HL-60 (cell line): ENCODE results near the gene BLOC1S2.

Experiments used
- DNase-seq, 2 experiments: peaks; one replicate each; pipeline ENCODE4 v3.0.0-alpha.2; 2010 to 2020; ENCODE audit warnings: low read depth in 1 of 2, low spot score in 1 of 2
- H3K27ac ChIP-seq: fragments of 250-450 bp; sonication (Bioruptor Pico); replicated peaks from 2 replicates; pipeline ENCODE4 v1.5.1; 2020; ENCODE audit warnings: mild to moderate bottlenecking, moderate library complexity
- H3K27me3 ChIP-seq: fragments of 250-450 bp; sonication (Bioruptor Pico); 2 replicates; pipeline ENCODE4 v1.5.1; 2021; ENCODE audit warnings: mild to moderate bottlenecking, moderate library complexity; ENCODE audit not compliant: insufficient read depth, poor library complexity, severe bottlenecking
- H3K4me3 ChIP-seq: replicated peaks from 2 replicates; pipeline ENCODE4 v1.5.1; 2011; ENCODE audit warnings: mild to moderate bottlenecking, control low read depth, low read length; ENCODE audit not compliant: insufficient read depth
- GABPA ChIP-seq: IDR thresholded peaks from 2 replicates; pipeline ENCODE4 v1.6.1; 2012; ENCODE audit warnings: low read depth
- POLR2AphosphoS5 ChIP-seq: IDR thresholded peaks from 2 replicates; pipeline ENCODE4 v1.6.1; 2012; ENCODE audit warnings: low read depth
- SPI1 ChIP-seq: IDR thresholded peaks from 2 replicates; pipeline ENCODE4 v1.6.1; 2012; ENCODE audit warnings: low read depth, mild to moderate bottlenecking, borderline replicate concordance
- TF ChIP-seq, protein P1 (sequence below): IDR thresholded peaks from one replicate; pipeline ENCODE4 v1.5.1; 2011; ENCODE audit warnings: low read length, control low read depth, inconsistent platforms; ENCODE audit not compliant: insufficient read depth
- TF ChIP-seq, protein P2 (sequence below): IDR thresholded peaks from 2 replicates; pipeline ENCODE4 v1.6.1; 2012; ENCODE audit warnings: low read depth; ENCODE audit not compliant: insufficient replicate concordance

The BLOC1S2 gene

DNA sequence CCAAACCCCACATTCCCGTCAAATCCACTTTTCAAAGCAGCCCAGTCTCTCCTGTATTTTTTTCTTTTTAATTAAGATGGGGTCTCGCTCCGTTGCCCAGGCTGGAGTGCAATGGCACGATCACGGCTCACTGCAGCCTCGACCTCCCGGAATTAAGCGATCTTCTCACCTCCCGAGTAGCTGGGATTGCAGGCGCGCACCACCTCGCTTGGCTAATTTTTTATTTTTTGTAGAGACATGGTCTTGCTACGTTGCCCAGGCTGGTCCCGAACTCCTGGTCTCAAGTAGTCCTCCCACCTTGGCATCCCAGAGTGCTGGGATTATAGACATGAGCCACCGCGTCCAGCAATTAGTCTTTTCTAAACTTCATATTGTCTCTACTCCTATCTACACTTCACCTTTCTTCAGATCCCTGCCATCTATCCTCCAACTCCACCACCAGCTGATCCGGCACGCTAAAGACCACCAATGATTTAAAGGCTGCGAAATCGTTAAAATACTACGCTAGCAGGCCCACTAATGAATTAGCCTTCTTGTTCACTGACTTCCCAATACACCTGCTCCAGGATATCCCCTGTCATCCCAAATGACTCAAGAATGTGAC is 56.6 kb downstream of the BLOC1S2 start:
- no peak for DNase-seq
- peak overlapping the region; percentile 71 for H3K27ac ChIP-seq
- peak overlapping the region; percentile 98 for H3K4me3 ChIP-seq
- no peaks in the 10 kb centered on the region for H3K27me3 ChIP-seq
- TF ChIP-seq GABPA (no peak), POLR2AphosphoS5 (no peak), SPI1 (no peak)
- TF ChIP-seq, protein P1, sequence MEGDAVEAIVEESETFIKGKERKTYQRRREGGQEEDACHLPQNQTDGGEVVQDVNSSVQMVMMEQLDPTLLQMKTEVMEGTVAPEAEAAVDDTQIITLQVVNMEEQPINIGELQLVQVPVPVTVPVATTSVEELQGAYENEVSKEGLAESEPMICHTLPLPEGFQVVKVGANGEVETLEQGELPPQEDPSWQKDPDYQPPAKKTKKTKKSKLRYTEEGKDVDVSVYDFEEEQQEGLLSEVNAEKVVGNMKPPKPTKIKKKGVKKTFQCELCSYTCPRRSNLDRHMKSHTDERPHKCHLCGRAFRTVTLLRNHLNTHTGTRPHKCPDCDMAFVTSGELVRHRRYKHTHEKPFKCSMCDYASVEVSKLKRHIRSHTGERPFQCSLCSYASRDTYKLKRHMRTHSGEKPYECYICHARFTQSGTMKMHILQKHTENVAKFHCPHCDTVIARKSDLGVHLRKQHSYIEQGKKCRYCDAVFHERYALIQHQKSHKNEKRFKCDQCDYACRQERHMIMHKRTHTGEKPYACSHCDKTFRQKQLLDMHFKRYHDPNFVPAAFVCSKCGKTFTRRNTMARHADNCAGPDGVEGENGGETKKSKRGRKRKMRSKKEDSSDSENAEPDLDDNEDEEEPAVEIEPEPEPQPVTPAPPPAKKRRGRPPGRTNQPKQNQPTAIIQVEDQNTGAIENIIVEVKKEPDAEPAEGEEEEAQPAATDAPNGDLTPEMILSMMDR, result no peak
- TF ChIP-seq, protein P2, sequence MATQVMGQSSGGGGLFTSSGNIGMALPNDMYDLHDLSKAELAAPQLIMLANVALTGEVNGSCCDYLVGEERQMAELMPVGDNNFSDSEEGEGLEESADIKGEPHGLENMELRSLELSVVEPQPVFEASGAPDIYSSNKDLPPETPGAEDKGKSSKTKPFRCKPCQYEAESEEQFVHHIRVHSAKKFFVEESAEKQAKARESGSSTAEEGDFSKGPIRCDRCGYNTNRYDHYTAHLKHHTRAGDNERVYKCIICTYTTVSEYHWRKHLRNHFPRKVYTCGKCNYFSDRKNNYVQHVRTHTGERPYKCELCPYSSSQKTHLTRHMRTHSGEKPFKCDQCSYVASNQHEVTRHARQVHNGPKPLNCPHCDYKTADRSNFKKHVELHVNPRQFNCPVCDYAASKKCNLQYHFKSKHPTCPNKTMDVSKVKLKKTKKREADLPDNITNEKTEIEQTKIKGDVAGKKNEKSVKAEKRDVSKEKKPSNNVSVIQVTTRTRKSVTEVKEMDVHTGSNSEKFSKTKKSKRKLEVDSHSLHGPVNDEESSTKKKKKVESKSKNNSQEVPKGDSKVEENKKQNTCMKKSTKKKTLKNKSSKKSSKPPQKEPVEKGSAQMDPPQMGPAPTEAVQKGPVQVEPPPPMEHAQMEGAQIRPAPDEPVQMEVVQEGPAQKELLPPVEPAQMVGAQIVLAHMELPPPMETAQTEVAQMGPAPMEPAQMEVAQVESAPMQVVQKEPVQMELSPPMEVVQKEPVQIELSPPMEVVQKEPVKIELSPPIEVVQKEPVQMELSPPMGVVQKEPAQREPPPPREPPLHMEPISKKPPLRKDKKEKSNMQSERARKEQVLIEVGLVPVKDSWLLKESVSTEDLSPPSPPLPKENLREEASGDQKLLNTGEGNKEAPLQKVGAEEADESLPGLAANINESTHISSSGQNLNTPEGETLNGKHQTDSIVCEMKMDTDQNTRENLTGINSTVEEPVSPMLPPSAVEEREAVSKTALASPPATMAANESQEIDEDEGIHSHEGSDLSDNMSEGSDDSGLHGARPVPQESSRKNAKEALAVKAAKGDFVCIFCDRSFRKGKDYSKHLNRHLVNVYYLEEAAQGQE, result no peak

DNA sequence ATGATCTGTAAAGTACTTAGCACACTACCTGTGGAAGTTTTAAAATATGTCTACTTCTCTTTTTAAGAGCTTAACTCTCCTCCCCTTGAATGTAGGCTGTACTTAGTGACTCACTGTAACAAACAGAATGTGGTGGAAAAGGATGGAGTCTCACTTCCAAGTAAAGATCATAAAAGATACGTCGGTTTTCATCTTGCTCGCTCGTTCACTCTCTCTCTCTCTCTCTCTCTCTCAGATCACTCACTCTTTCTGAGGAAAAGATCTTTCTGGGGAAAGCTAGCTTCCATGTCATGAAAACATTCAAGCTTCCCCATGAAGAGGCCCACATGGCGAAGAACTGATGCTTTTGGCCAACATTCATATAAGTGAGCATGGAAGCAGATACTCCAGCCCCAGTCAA is 62.6 kb downstream of the BLOC1S2 start:
- DNase-seq, result no peak
- Histone ChIP-seq H3K4me3 (no peak overlapping the region), H3K27me3 (no peaks in the 10 kb centered on the region), H3K27ac (no peak overlapping the region)
- TF ChIP-seq SPI1 (no peak), POLR2AphosphoS5 (no peak), GABPA (no peak)
- TF ChIP-seq, protein P1, result no peak
- TF ChIP-seq, protein P2, result no peak
